Activated T-helper 1 cell treated with Interleukin-2 at 50 U/mL for 16 hours (primary cell): ENCODE measurements around the gene SLC39A5.
"Not testable (repeated sequence)": the region's sequence is repeated elsewhere in the genome, so short reads cannot be mapped to it uniquely, and the experiment has no call there.

Experiments used
- DNase-seq: peaks from one replicate; pipeline ENCODE4 v3.0.0-alpha.2; 2020; ENCODE audit warnings: low read depth

The SLC39A5 gene

GRCh38 chr12:56244494-56244893 lies 14.6 kb downstream of the SLC39A5 start:
- no peak for DNase-seq

- DNase-seq: no peak
Observed at GRCh38 chr12:56247923-56248322, 18.1 kb downstream of the SLC39A5 start.

- no peak for DNase-seq
Observed at GRCh38 chr12:56248711-56249110, 18.9 kb downstream of the SLC39A5 start.

- DNase-seq: no peak
Observed at GRCh38 chr12:56252649-56253048, 22.8 kb downstream of the SLC39A5 start.

- no peak for DNase-seq
Observed at GRCh38 chr12:56253091-56253490, 23.2 kb downstream of the SLC39A5 start.

GRCh38 chr12:56255671-56256070 lies 25.8 kb downstream of the SLC39A5 start:
- DNase-seq: no peak

GRCh38 chr12:56256326-56256960 lies 26.6 kb downstream of the SLC39A5 start:
- no peak for DNase-seq

GRCh38 chr12:56257071-56257470 lies 27.2 kb downstream of the SLC39A5 start:
- no peak for DNase-seq

- no peak for DNase-seq
Observed at GRCh38 chr12:56257491-56258067, 27.7 kb downstream of the SLC39A5 start.

- peak; percentile 74 for DNase-seq
Observed at GRCh38 chr12:56258068-56258819, 28.4 kb downstream of the SLC39A5 start, which contains the start of gene ANKRD52. TSS of gene ANKRD52 (minus strand) at chr12:56258384. CDS start at chr12:56258269, 115 bp downstream.

GRCh38 chr12:56258820-56259183 lies 29.0 kb downstream of the SLC39A5 start:
- DNase-seq: no peak

GRCh38 chr12:56260380-56260779 lies 30.5 kb downstream of the SLC39A5 start:
- no peak for DNase-seq

GRCh38 chr12:56260921-56261320 lies 31.1 kb downstream of the SLC39A5 start:
- no peak for DNase-seq

- DNase-seq: no peak
Observed at GRCh38 chr12:56261503-56262232, 31.8 kb downstream of the SLC39A5 start.

GRCh38 chr12:56262955-56263354 lies 33.1 kb downstream of the SLC39A5 start:
- not testable (repeated sequence) for DNase-seq

- not testable (repeated sequence) for DNase-seq
Observed at GRCh38 chr12:56266068-56266692, 36.3 kb downstream of the SLC39A5 start.

GRCh38 chr12:56266693-56267442 lies 37.0 kb downstream of the SLC39A5 start, which contains the start of gene COQ10A:
TSS of gene COQ10A (plus strand) at chr12:56266942. CDS start at chr12:56267119, 177 bp downstream.
- peak; percentile 83 for DNase-seq

- no peak for DNase-seq
Observed at GRCh38 chr12:56267443-56268071, 37.7 kb downstream of the SLC39A5 start.

- DNase-seq: no peak
Observed at GRCh38 chr12:56271031-56271430, 41.2 kb downstream of the SLC39A5 start.

GRCh38 chr12:56272468-56272867 lies 42.6 kb downstream of the SLC39A5 start:
- DNase-seq: not testable (repeated sequence)

GRCh38 chr12:56274299-56274698 lies 44.4 kb downstream of the SLC39A5 start:
- no peak for DNase-seq
